ENCODE measurements around the gene SCAMP4. TPM values are rescaled to one million over a fixed set of nuclear protein-coding genes. Genes with fewer than 3 reads are reported as not detected.
A peak's percentile ranks its signal among the peaks of the same experiment; 100 is the strongest.

The SCAMP4 gene
- total and polyA plus RNA-seq, 2 of the 13 experiments (the other 11 are each of a cell fraction or from before 2014, with no cell fraction given), result 10.7 to 13.7 TPM

DNA sequence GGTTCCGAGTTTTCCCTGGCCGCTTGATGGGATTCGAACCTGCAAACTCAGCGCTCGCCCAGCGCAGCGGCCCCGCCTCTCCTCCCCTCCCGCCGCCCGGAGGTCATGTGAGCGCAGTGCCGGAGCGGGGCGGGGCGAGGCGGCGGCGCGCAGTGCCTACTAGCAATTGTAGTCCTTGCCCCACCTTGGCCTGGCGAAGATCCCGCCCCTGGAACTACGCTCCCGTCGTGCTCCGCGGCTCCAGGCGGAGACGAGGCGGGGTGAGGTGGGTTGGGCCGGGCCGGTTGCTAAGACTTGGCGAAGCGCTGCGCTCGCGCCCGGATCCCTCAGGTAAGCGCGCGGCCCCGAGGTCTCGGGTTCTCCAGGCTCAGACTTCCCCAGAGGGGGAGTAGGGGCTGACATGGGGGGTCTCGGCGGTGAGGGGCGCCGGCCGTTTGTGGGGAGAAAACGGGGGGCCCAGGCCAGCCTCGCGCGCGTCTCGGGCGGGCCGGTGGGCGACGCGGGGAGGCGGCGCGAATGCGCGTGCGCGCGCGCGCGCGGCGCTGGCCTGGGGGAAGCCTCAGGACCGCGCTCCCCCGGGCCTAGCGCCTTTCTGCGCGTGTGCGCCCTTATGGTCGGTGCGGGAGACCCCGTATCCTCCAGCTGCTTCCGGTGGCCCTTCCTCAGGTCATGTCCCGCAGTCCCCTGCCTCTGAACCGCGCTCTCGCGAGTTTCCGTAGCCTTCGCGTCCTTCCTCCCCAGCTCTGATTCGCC lies at the start of gene SCAMP4, which contains the start of gene ADAT3 (continued):
- peak; percentile 74 for TF ChIP-seq KDM2A (CRISPR knock-in tag; IDR thresholded peaks at IDR 0.05; ENCODE audit: borderline replicate concordance, low read depth)
- peak; percentile 31 for TF ChIP-seq TAF1 (CRISPR knock-in tag; IDR thresholded peaks at IDR 0.05)
- TF ChIP-seq ZNF766 (CRISPR knock-in tag; IDR thresholded peaks at IDR 0.05; ENCODE audit: borderline replicate concordance), result no peak
- peak; percentile 13 for TF ChIP-seq PHF5A (CRISPR knock-in tag; IDR thresholded peaks at IDR 0.05; ENCODE audit: low read depth, unreplicated experiment)
- no peak for TF ChIP-seq ZNF224 (CRISPR knock-in tag; IDR thresholded peaks at IDR 0.05)
- TF ChIP-seq ZNF703 (CRISPR knock-in tag; IDR thresholded peaks at IDR 0.05; ENCODE audit: borderline replicate concordance), result no peak
- no peak for TF ChIP-seq ZNF431 (CRISPR knock-in tag; IDR thresholded peaks at IDR 0.05; ENCODE audit: borderline replicate concordance, low read depth)
- no peak for TF ChIP-seq JARID2 (CRISPR knock-in tag; IDR thresholded peaks at IDR 0.05; ENCODE audit: insufficient replicate concordance)
- no peak for TF ChIP-seq CCAR2 (optimal IDR thresholded peaks at IDR 0.05; ENCODE audit: low read depth, low read length)
- TF ChIP-seq, protein P1, sequence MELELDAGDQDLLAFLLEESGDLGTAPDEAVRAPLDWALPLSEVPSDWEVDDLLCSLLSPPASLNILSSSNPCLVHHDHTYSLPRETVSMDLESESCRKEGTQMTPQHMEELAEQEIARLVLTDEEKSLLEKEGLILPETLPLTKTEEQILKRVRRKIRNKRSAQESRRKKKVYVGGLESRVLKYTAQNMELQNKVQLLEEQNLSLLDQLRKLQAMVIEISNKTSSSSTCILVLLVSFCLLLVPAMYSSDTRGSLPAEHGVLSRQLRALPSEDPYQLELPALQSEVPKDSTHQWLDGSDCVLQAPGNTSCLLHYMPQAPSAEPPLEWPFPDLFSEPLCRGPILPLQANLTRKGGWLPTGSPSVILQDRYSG (CRISPR knock-in tag; IDR thresholded peaks at IDR 0.05), result no peak
- no peak for TF ChIP-seq CEBPB (IDR thresholded peaks at IDR 0.05; ENCODE audit: borderline replicate concordance, low read depth, low read length)
- TF ChIP-seq ZNF333 (CRISPR knock-in tag; IDR thresholded peaks at IDR 0.05; ENCODE audit: borderline replicate concordance), result no peak
- TF ChIP-seq ZNF674 (CRISPR knock-in tag; IDR thresholded peaks at IDR 0.05; ENCODE audit: low read depth), result no peak
- TF ChIP-seq, protein P2, sequence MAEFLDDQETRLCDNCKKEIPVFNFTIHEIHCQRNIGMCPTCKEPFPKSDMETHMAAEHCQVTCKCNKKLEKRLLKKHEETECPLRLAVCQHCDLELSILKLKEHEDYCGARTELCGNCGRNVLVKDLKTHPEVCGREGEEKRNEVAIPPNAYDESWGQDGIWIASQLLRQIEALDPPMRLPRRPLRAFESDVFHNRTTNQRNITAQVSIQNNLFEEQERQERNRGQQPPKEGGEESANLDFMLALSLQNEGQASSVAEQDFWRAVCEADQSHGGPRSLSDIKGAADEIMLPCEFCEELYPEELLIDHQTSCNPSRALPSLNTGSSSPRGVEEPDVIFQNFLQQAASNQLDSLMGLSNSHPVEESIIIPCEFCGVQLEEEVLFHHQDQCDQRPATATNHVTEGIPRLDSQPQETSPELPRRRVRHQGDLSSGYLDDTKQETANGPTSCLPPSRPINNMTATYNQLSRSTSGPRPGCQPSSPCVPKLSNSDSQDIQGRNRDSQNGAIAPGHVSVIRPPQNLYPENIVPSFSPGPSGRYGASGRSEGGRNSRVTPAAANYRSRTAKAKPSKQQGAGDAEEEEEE (CRISPR knock-in tag; IDR thresholded peaks at IDR 0.05; ENCODE audit: borderline replicate concordance), result no peak
- TF ChIP-seq HNF4G (IDR thresholded peaks at IDR 0.05; ENCODE audit: borderline replicate concordance, low read depth, low read length), result no peak; the same call in 1 of the 2 replicates
- TF ChIP-seq HNF4G (CRISPR knock-in tag; IDR thresholded peaks at IDR 0.05; ENCODE audit: borderline replicate concordance, low read depth), result no peak
- TF ChIP-seq MTA3 (CRISPR knock-in tag; IDR thresholded peaks at IDR 0.05), result no peak
- no peak for TF ChIP-seq RFXAP (CRISPR knock-in tag; IDR thresholded peaks at IDR 0.05; ENCODE audit: borderline replicate concordance)
- peak; percentile 60; the same call in 1 of the 2 replicates for TF ChIP-seq SAFB2 (CRISPR knock-in tag; IDR thresholded peaks at IDR 0.05; ENCODE audit: borderline replicate concordance, low read depth)
- TF ChIP-seq, protein P3, sequence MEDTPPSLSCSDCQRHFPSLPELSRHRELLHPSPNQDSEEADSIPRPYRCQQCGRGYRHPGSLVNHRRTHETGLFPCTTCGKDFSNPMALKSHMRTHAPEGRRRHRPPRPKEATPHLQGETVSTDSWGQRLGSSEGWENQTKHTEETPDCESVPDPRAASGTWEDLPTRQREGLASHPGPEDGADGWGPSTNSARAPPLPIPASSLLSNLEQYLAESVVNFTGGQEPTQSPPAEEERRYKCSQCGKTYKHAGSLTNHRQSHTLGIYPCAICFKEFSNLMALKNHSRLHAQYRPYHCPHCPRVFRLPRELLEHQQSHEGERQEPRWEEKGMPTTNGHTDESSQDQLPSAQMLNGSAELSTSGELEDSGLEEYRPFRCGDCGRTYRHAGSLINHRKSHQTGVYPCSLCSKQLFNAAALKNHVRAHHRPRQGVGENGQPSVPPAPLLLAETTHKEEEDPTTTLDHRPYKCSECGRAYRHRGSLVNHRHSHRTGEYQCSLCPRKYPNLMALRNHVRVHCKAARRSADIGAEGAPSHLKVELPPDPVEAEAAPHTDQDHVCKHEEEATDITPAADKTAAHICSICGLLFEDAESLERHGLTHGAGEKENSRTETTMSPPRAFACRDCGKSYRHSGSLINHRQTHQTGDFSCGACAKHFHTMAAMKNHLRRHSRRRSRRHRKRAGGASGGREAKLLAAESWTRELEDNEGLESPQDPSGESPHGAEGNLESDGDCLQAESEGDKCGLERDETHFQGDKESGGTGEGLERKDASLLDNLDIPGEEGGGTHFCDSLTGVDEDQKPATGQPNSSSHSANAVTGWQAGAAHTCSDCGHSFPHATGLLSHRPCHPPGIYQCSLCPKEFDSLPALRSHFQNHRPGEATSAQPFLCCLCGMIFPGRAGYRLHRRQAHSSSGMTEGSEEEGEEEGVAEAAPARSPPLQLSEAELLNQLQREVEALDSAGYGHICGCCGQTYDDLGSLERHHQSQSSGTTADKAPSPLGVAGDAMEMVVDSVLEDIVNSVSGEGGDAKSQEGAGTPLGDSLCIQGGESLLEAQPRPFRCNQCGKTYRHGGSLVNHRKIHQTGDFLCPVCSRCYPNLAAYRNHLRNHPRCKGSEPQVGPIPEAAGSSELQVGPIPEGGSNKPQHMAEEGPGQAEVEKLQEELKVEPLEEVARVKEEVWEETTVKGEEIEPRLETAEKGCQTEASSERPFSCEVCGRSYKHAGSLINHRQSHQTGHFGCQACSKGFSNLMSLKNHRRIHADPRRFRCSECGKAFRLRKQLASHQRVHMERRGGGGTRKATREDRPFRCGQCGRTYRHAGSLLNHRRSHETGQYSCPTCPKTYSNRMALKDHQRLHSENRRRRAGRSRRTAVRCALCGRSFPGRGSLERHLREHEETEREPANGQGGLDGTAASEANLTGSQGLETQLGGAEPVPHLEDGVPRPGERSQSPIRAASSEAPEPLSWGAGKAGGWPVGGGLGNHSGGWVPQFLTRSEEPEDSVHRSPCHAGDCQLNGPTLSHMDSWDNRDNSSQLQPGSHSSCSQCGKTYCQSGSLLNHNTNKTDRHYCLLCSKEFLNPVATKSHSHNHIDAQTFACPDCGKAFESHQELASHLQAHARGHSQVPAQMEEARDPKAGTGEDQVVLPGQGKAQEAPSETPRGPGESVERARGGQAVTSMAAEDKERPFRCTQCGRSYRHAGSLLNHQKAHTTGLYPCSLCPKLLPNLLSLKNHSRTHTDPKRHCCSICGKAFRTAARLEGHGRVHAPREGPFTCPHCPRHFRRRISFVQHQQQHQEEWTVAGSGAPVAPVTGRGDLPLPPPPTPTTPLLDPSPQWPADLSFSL (CRISPR knock-in tag; IDR thresholded peaks at IDR 0.05), result no peak
- TF ChIP-seq ZNF644 (CRISPR knock-in tag; IDR thresholded peaks at IDR 0.05; ENCODE audit: low read depth), result no peak

All from HepG2 (cell line).